Activated gamma-delta T cell treated with Interleukin-2 at 50 U/mL for 16 hours (primary cell): ENCODE measurements around the gene CDH26.
"Not testable (repeated sequence)": the region's sequence is repeated elsewhere in the genome, so short reads cannot be mapped to it uniquely, and the experiment has no call there.

Experiments
- DNase-seq: peaks from one replicate; pipeline ENCODE4 v3.0.0-alpha.2; 2020

Gene CDH26

DNA sequence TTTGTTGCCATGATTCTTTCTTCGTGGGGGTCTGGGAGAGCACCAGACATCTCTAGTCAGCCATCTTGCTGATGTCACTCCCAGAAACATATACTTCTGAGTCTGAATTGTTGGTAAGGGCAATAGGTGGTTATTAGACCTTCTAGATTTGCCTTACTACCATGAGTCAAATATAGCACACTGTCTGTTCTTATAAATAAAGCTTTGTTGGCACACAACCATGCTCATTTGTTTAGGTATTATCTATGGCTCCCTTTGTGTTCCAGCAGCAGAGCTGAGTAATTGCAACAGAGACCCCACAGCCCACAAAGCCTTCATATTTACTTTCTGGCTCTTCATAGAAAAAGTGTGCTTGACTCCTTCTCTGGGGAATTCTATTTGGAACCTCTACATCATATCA is 62.9 kb downstream of the CDH26 start:
- no peak for DNase-seq

DNA sequence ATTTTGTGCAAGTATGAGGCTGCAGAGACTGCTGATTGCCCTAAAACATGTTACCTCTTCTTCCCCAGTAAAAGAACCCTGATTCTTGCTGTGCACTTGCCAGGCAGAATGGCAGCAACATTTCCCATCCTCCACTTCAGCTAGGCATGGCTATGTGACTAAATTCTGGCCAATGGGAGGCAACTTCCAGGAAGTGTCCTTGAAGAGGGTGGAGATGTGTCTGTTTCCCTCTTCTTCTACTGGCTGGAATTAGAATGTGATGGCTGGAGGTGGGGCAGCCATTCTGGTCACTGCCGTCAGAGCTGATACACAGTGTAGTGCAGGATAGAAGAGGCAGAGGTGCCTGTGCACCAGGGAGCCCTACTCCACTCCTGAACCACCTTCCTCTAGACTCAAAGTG is 64.6 kb downstream of the CDH26 start:
- DNase-seq: no peak

DNA sequence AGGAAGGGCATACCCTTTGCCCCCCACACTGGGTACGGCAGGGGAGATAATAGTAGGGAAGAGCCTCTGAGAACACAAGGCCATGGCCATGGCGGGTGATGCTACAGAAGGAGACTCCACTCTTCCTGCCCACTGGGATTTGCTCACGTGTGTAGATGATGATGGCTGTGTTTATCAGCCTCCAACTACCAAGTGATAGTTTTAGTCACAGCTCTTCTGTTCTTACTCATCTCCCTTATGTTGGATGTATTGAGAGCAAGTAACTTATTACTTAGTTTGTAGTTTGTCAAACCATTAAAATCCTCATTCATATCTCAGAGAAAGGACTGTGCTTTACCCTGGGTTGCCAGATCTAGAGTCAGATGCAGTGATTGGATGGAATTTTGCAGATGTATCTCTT is 66.0 kb downstream of the CDH26 start:
- no peak for DNase-seq

- no peak for DNase-seq
Observed at GRCh38 chr20:60024801-60025200, 66.6 kb downstream of the CDH26 start.

GRCh38 chr20:60026010-60026409 is 67.8 kb downstream of the CDH26 start:
- no peak for DNase-seq

GRCh38 chr20:60030471-60030870 is 72.2 kb downstream of the CDH26 start:
- no peak for DNase-seq

GRCh38 chr20:60031107-60031506 is 72.9 kb downstream of the CDH26 start:
- no peak for DNase-seq

GRCh38 chr20:60034231-60035110 is 76.2 kb downstream of the CDH26 start:
- DNase-seq: no peak

GRCh38 chr20:60035486-60035885 is 77.3 kb downstream of the CDH26 start:
- no peak for DNase-seq

DNA sequence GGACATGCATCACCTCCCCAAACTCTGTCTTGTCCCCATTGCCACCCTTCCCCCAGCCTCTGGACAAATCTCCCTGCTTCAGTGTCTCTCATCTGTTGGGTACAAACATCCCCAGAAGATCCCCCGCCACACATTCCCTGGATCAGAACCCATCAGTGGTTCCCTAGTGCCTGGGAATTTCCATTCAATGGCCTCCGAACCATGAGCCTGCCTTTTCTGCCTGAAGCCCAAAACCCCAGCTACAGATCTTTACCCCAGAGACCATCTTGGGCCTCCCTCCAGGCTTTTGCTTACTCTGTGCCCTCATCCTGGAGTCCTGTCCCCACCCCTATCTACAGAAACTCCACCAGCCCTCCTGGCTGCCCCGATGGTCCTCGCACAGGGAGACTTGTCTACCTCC is 78.1 kb downstream of the CDH26 start:
- DNase-seq: no peak

DNA sequence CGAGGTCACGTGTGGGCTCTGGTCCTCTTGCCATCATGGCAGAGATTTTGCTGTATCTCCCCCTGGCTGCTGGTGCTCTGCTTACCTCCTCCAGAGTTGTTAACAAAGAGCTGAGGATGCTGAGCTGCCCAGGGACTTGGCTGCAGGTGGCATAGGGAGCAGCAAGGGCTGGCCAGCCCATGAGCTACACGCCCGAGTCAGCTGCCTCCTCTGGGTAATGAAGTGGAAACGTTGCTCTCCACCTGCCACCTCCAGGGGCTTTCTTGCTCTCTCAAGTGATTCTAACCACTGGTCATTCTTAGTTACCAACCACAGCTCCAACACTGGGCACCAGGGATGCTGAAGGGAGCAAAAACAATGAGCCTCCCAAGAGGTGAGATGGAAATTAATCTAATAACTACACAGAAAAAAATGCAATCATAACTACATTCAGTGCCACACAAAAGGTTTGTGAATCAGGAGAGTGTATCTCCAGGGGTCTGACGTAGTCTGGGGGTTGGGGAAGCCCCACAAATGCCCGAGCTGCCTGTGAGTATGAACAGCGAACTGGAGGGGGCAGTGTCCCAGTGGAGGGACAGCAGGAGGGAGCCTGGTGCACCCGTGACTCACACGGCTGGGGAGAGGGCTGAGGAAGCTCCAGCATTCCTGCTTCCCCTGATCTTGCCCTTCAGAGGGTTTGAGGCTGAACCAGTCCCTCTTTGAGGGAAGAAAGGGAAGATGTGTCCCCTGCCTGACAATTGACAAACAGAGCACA is 78.7 kb downstream of the CDH26 start:
- no peak for DNase-seq

GRCh38 chr20:60038400-60039008 is 80.3 kb downstream of the CDH26 start:
- no peak for DNase-seq

DNA sequence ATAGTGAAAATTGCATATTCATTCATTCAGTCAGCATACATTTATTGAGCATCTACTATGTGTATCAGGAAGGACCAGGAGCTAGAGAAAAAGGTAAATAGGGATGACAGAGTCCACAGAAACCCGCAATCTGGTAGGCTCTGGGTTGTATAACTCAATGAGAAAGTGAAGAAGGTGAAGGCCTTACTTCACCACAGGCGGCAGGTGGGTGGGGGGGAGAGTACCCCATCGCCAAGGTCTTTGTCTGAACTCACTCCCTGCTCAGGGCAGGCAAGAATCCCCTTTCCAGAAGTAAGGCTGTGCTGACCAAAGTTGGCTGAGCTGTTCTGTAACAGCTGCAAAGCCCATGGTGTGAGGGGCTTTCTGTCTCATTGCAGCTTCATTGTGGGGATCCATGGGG is 81.3 kb downstream of the CDH26 start:
- no peak for DNase-seq

DNA sequence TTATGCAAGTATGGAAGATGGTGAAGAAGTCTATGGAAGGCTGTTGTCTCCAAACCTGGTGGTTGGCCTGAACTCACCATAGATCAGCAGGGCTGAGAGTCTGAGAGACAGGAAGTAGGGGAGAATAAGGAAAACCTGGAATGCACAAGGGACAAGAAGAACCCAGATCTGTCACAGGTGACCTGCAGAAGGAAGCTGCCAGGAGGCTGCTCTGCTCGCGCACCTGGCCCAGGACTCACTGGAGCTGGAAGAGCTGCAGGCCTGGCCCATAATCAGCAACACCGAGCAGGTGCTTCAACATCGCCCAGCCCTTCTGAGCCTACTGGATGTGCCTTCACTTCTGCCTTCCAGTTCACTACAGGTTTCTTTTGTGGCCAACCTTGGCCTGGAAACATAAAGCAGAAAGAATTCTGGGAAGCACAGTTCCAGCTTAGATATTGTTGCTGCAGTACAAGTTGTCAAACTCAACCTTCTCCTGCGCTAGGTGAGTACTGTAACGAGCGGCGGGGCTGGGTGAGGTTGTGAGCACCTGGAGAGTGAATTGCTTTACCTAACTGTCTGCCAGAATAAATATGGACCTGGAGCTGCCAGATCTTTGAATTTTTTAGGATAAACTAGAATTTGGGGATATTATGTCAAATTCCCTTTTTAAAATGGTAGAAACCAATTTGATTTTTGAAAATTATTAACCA is 82.4 kb downstream of the CDH26 start:
- DNase-seq: no peak

- DNase-seq: not testable (repeated sequence)
Observed at GRCh38 chr20:60041436-60042165, 83.4 kb downstream of the CDH26 start.

DNA sequence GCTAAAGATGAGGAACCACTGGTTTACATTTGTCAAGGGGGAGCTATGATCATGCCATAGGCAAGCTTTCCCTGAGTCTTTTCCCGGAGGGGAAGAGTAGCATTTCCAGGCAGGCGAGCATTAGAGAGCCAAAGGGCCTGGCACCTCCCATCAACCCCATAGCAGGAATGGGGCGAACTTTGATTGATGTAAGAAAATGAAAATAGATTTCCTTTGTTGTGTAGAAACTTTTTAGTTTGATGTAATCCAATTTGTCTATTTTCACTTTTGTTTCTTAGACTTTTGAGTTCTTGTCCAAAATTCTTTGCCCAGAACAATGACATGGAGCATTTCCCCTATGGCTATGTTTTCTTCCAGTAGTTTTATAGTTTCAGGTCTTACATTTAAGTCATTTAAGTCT is 85.2 kb downstream of the CDH26 start:
- no peak for DNase-seq

- DNase-seq: no peak
Observed at GRCh38 chr20:60046011-60046413, 87.8 kb downstream of the CDH26 start.

DNA sequence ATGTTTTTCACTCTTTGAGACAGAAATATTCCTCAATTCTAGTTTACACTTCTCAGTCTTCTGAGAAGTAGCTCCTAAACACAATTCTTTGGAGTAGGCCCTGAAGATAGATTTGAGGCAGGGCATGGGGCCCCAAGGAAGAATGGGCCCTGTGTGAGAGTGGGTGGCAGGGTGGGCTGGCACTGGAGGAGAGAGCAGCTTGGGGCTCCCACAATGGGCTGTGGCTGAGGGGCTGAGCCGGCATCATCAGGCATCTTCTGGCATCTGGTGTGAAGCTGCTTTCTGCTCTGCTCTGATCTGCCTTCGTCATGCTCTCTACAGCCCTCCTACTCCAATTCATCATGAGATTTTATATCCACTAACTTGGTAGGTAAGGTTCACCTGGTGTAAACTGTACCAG is 88.2 kb downstream of the CDH26 start:
- no peak for DNase-seq

DNA sequence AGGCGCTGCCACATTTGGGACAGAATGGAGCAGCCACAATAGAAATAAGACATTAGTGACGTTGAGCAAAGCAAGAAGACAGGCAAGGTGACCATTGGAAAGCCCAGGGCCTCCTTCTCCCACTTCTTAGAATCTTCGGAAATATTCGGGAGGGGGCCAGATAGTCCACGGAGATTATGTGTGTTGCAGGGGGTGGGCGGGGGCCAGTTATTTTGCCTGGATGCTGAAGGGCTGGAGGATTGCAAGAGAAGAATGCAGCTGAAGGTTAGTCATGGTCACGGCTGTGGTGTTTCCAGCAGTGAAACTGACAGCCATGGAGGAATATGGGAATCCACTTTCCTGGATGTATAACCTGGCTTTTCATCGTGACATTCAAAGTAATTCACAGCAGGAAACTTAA is 88.6 kb downstream of the CDH26 start:
- DNase-seq: no peak

DNA sequence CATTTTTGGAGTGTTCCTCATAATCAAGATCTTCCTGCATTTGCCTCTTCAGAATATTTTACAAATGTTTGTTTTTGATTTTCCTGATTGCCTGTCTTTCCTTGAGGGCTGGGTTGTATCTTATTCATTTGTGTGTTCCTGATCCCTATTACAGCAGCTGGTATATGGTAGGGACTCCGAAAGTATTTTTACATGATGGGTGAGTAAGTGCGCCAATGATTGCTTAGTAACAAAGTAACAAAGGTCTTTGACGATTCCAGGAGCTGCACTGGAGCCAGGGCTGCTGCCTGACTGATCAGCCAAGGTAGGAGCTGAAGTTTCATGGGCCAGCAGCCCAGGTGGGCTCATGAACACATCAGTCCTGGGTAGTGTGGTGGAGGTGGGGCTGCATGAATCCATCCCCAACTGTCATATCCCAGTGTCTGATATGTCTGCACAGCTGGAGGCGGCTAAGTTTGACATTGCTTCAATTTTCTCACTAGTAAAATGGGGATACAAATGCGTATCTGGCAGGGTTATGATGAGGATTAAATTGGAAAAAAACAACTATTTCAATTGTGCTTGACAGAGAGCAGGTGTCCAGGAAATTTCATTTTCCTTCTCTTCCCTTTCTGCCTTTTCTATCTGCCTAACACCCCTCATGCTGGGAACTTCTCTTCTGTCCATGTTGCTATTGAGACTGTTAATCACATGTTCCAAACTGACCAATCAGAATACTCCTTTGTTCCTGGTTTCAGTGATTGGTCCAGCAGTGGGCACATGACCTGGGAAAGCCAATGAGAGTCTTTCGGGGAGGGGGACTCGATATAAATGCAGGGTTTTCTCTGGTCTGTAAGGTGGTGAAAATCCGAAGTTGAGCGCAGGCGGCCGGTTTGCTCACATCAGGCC is 90.7 kb downstream of the CDH26 start:
- DNase-seq: no peak

GRCh38 chr20:60049601-60050000 is 91.4 kb downstream of the CDH26 start:
- no peak for DNase-seq
